ENCODE results near the gene COQ8B.

- TF ChIP-seq CTCF (IDR thresholded peaks at IDR 0.05 in 8 of 11, conservative IDR thresholded peaks at IDR 0.05 in 3 of 11): no peak
- no peak for TF ChIP-seq POLR2A (IDR thresholded peaks at IDR 0.05)
- TF ChIP-seq POLR2AphosphoS5 (IDR thresholded peaks at IDR 0.05): peak in 1 of 3 donors; percentile 41
Measured at GRCh38 chr19:40745402-40745780, 28.7 kb upstream of the COQ8B start.
